Gastroesophageal sphincter (tissue), 4 donors: ENCODE results near the gene MMP21. TPM values are rescaled to one million over a fixed set of nuclear protein-coding genes. Genes with fewer than 3 reads are reported as not detected.

ENCODE experiments used
- ATAC-seq: fragments of 150-250 bp; one replicate; pipeline ENCODE4 v1.9.1; 2016; ENCODE audit warnings: mild to moderate bottlenecking, moderate library complexity
- H3K27ac ChIP-seq, 4 donors: fragments of 200-600 bp; sonication (generic) in 3 of 4; 1 replicate in 3 of 4; 2 replicates in 1 of 4; pipeline ENCODE4 v1.5.1; 2016 to 2019
- H3K27me3 ChIP-seq: fragments of 200-600 bp; sonication (generic); one replicate; pipeline ENCODE4 v1.5.1; 2019
- H3K36me3 ChIP-seq, 2 donors: fragments of 200-600 bp; sonication (generic); one replicate each; pipeline ENCODE4 v1.5.1; 2019; ENCODE audit warnings: control low read depth in 1 of 2
- H3K4me1 ChIP-seq, 3 donors: fragments of 200-600 bp; sonication (generic); 1 replicate in 2 of 3; 2 replicates in 1 of 3; pipeline ENCODE4 v1.5.1; 2016 to 2019; ENCODE audit warnings: control low read depth in 2 of 3
- H3K4me3 ChIP-seq, 2 donors: fragments of 200-600 bp; sonication (generic); one replicate each; pipeline ENCODE4 v1.5.1; 2019; ENCODE audit warnings: mild to moderate bottlenecking in 1 of 2, moderate library complexity in 1 of 2
- H3K9me3 ChIP-seq, 3 donors: fragments of 200-600 bp; sonication (generic); one replicate each; pipeline ENCODE4 v1.5.1; 2017 to 2019; ENCODE audit warnings: control low read depth in 2 of 3
- CTCF ChIP-seq, 4 experiments: fragments of 200-600 bp in 2 of 4; fragments of 450-650 bp in 2 of 4; sonication (generic) in 1 of 4; IDR thresholded peaks; one replicate each; pipeline ENCODE4 v1.5.1; 2017 to 2019; ENCODE audit warnings: antibody characterized with exemption in 4 of 4, mild to moderate bottlenecking in 2 of 4, moderate library complexity in 2 of 4
- EP300 ChIP-seq: sonication (generic); formaldehyde crosslinking; IDR thresholded peaks from one replicate; pipeline ENCODE4 v1.6.1; 2017; ENCODE audit warnings: antibody characterized with exemption, mild to moderate bottlenecking
- POLR2A ChIP-seq, 2 donors: fragments of 450-650 bp; IDR thresholded peaks; one replicate each; pipeline ENCODE4 v1.6.1; 2017; ENCODE audit warnings: antibody characterized with exemption in 2 of 2, mild to moderate bottlenecking in 2 of 2, moderate library complexity in 1 of 2
- POLR2AphosphoS5 ChIP-seq: sonication (generic); formaldehyde crosslinking; IDR thresholded peaks from one replicate; pipeline ENCODE4 v1.6.1; 2017; ENCODE audit warnings: antibody characterized with exemption
- WGBS, 2 donors: methylation state at CpG; one replicate each; pipeline ENCODE4 v1.1.5; 2018; ENCODE audit warnings: low coverage in 1 of 2; 5-methylcytosine and 5-hydroxymethylcytosine counted together
- total RNA-seq, 4 donors: library from RNA; depleted of rRNA; stranded (reverse); fragments of >200 nt; gene quantifications; one replicate each; pipeline ENCODE4 v1.1.0, GENCODE V29; 2016

The MMP21 gene
- total RNA-seq, 4 donors from 2014 or later, result 0.13 to 0.81 TPM; not detected in 2

GRCh38 chr10:125739994-125740679 lies 35.5 kb downstream of the MMP21 start:
- Histone ChIP-seq H3K27ac (no peak overlapping the region), H3K4me1 (no peaks in the 10 kb centered on the region), H3K36me3 (peaks cover 5 to 95% of the 10 kb centered on the region in 2 donors), H3K4me3 (no peak overlapping the region), H3K9me3 (no peaks in the 10 kb centered on the region), H3K27me3 (no peaks in the 10 kb centered on the region)
- no peak for ATAC-seq
- TF ChIP-seq EP300, result no peak
- TF ChIP-seq CTCF (IDR thresholded peaks at IDR 0.05), result no peak
- TF ChIP-seq POLR2A (IDR thresholded peaks at IDR 0.05), result no peak
- no peak for TF ChIP-seq POLR2AphosphoS5
- 82 to 87% methylated on average over 7 of the region's 7 CpGs for WGBS, 2 donors

- no peaks in the 10 kb centered on the region for H3K9me3 ChIP-seq
- no peak overlapping the region for H3K27ac ChIP-seq
- H3K27me3 ChIP-seq, result no peaks in the 10 kb centered on the region
- no peak overlapping the region for H3K4me3 ChIP-seq
- ATAC-seq, result no peak
- no peak for TF ChIP-seq EP300
- TF ChIP-seq POLR2AphosphoS5, result no peak
- TF ChIP-seq CTCF (IDR thresholded peaks at IDR 0.05), result no peak
- TF ChIP-seq POLR2A (IDR thresholded peaks at IDR 0.05), result no peak
- 75 to 78% methylated on average over 4 to 5 of the region's 5 CpGs for WGBS, 2 donors
- H3K4me1 ChIP-seq, result no peaks in the 10 kb centered on the region
- peaks cover 10 to 95% of the 10 kb centered on the region in 2 donors for H3K36me3 ChIP-seq
Measured at GRCh38 chr10:125738206-125738605, 37.4 kb downstream of the MMP21 start.

GRCh38 chr10:125734823-125735222 lies 40.8 kb downstream of the MMP21 start:
- H3K27me3 ChIP-seq, result no peaks in the 10 kb centered on the region
- peaks cover 19 to 100% of the 10 kb centered on the region in 2 donors for H3K36me3 ChIP-seq
- no peak for TF ChIP-seq CTCF (IDR thresholded peaks at IDR 0.05)
- TF ChIP-seq POLR2A (IDR thresholded peaks at IDR 0.05), result no peak
- no peak for TF ChIP-seq POLR2AphosphoS5
- TF ChIP-seq EP300, result no peak
- no peak overlapping the region for H3K4me3 ChIP-seq
- no peaks in the 10 kb centered on the region for H3K9me3 ChIP-seq
- no peak for ATAC-seq
- WGBS, 2 donors, result 67 to 100% methylated on average over 1 of the region's 1 CpG
- H3K27ac ChIP-seq, result no peak overlapping the region
- H3K4me1 ChIP-seq, result no peaks in the 10 kb centered on the region

- H3K36me3 ChIP-seq, result peaks cover 25 to 100% of the 10 kb centered on the region in 2 donors
Measured at GRCh38 chr10:125734148-125734547, 41.5 kb downstream of the MMP21 start.

GRCh38 chr10:125727436-125727835 lies 48.2 kb downstream of the MMP21 start:
- WGBS, 2 donors, result 50 to 59% methylated on average over 3 of the region's 3 CpGs

More at GRCh38 chr10:125734148-125734547, 41.5 kb downstream of the MMP21 start:
- WGBS, 2 donors, result 92 to 100% methylated on average over 1 of the region's 1 CpG
- no peaks in the 10 kb centered on the region for H3K4me1 ChIP-seq
- no peak overlapping the region for H3K4me3 ChIP-seq
- H3K27ac ChIP-seq, result no peak overlapping the region
- TF ChIP-seq POLR2A (IDR thresholded peaks at IDR 0.05), result no peak
- no peaks in the 10 kb centered on the region for H3K9me3 ChIP-seq
- H3K27me3 ChIP-seq, result no peaks in the 10 kb centered on the region
- ATAC-seq, result no peak

More at GRCh38 chr10:125727436-125727835, 48.2 kb downstream of the MMP21 start:
- no peak for ATAC-seq
- Histone ChIP-seq H3K4me1 (no peaks in the 10 kb centered on the region), H3K27me3 (no peaks in the 10 kb centered on the region), H3K27ac (no peak overlapping the region), H3K4me3 (no peak overlapping the region), H3K9me3 (no peaks in the 10 kb centered on the region), H3K36me3 (peaks cover 25 to 99% of the 10 kb centered on the region in 2 donors)
- no peak for TF ChIP-seq POLR2AphosphoS5
- TF ChIP-seq CTCF (IDR thresholded peaks at IDR 0.05), result no peak
- TF ChIP-seq POLR2A (IDR thresholded peaks at IDR 0.05), result no peak
- TF ChIP-seq EP300, result no peak
